Pancreas (tissue), 10 donors: ENCODE measurements around the gene MRM3. TPM values are rescaled to one million over a fixed set of nuclear protein-coding genes. Genes with fewer than 3 reads are reported as not detected.
"Not testable (repeated sequence)": the region's sequence is repeated elsewhere in the genome, so short reads cannot be mapped to it uniquely, and the experiment has no call there.

Source experiments
- ATAC-seq, 4 donors: fragments of 200-7000 bp; cut with Tn5 transposase; one replicate each; pipeline versions ENCODE4 v1.8.0 to v1.9.1; 2020; ENCODE audit warnings: mild to moderate bottlenecking in 4 of 4, moderate library complexity in 4 of 4
- DNase-seq, 6 donors: peaks; one replicate each; pipeline ENCODE4 v3.0.0-alpha.2; 2020
- FAIRE-seq: peaks from 2 replicates; lab custom pipeline; 2012; peaks lifted over from hg19 to GRCh38; lab: Jason Lieb, UNC
- H3K27ac ChIP-seq, 4 donors: fragments of 200-600 bp; sonication (generic); 1 replicate in 3 of 4; 2 replicates in 1 of 4; pipeline versions ENCODE4 v1.5.0 to v1.8.0; 2020
- H3K27me3 ChIP-seq, 4 donors: fragments of 200-600 bp; one replicate each; pipeline ENCODE4 v1.8.0; 2021
- H3K36me3 ChIP-seq, 3 donors: fragments of 200-600 bp; sonication (generic) in 1 of 3; one replicate each; pipeline versions ENCODE4 v1.5.0 to v1.8.0; 2020 to 2021
- H3K4me1 ChIP-seq, 3 donors: fragments of 200-600 bp; one replicate each; pipeline ENCODE4 v1.8.0; 2021
- H3K4me3 ChIP-seq, 4 donors: fragments of 200-600 bp; sonication (generic) in 2 of 4; one replicate each; pipeline versions ENCODE4 v1.5.0 to v1.8.0; 2020 to 2021
- H3K9me3 ChIP-seq, 4 donors: fragments of 200-600 bp; one replicate each; pipeline ENCODE4 v1.8.0; 2021
- WGBS, 2 donors: extraction: QIAGEN DNeasy Blood & Tissue Kit; methylation state at CpG; one replicate each; pipeline ENCODE4 v1.1.7; 2013; 5-methylcytosine and 5-hydroxymethylcytosine counted together
- intact Hi-C, 3 donors: fragments of 100-400 bp; cut with DNase I; formaldehyde crosslinking; loops; one replicate each; pipeline versions ENCODE4 v1.11.1 to v1.14.2; 2022
- polyA plus RNA-seq, 2 donors: library from polyadenylated mRNA; stranded (reverse); fragments of 200-250 nt; gene quantifications; one replicate each; pipeline ENCODE4 v1.2.3, GENCODE V29; 2013
- total RNA-seq, 6 donors: library from RNA; stranded (reverse); fragmentation: NEBNext Ultra II Directional in 4 of 6; extraction: Animal tissue kit (Norgen Biotek cat#: 25700) in 4 of 6; gene quantifications; one replicate each; pipeline versions ENCODE4 v1.2.1 to v1.2.4, GENCODE V29; 2021 to 2023
- TF ChIP-seq, protein P1 (sequence below), 4 donors: fragments of 200-600 bp; sonication (generic) in 3 of 4; IDR thresholded peaks; one replicate each; pipeline versions ENCODE4 v1.5.0 to v1.8.0; 2021; ENCODE audit warnings: antibody characterized with exemption in 4 of 4
- donor health status: healthy with polysubstance abuse.
- donor health status: DM: no; HTN: no; CAD: no; lungs with moderate emphysema.
- donor health status: DM: no; HTN: no; CAD: no.
- donor health status: control.
- donor health status: control.
- donor health status: Bipolar disorder and iron deficiency.
- donor health status: DM: yes; HTN: yes; CAD: no.
- donor health status: DM: no; HTN: no; CAD: no.
- donor health status: DM: no; HTN: no; CAD: no.
- donor health status: DM: yes; HTN: yes; CAD: no.

MRM3 gene
- total and polyA plus RNA-seq, 8 donors = 11.3 to 19.1 (median 13.9) TPM

DNA sequence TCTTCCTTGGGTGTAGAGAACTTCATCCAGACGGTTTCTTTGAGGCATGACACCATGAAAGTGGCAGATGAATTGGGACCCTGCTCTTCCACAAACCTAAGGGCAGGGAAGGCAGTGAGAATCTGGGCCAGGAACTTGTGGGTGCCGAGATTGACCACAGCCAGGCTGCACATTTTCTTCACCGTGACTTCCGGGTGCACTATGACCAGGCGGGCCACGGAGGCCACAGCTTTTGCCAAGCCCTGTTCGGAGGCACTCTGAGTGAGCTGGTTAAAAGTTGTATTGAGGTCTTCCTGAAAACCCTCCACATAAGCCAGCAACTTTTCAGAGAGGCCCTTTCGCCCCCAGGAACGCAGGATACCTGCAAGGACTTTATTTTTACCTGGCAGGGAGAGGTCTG lies 36.0 kb upstream of the MRM3 start:
- Histone ChIP-seq H3K27me3 (no peaks in the 10 kb centered on the region), H3K4me1 (peaks cover 0 to 6% (median 6%) of the 10 kb centered on the region in 3 donors), H3K4me3 (no peak overlapping the region), H3K9me3 (no peaks in the 10 kb centered on the region), H3K36me3 (peaks cover 0 to 31% (median 21%) of the 10 kb centered on the region in 3 donors), H3K27ac (no peak overlapping the region)
- ATAC-seq (no peak), DNase-seq (no peak), FAIRE-seq (no peak)
- intact Hi-C loops = no loop called here
- WGBS, 2 donors = 90 to 94% methylated on average over 9 of the region's 9 CpGs
- TF ChIP-seq, protein P1, sequence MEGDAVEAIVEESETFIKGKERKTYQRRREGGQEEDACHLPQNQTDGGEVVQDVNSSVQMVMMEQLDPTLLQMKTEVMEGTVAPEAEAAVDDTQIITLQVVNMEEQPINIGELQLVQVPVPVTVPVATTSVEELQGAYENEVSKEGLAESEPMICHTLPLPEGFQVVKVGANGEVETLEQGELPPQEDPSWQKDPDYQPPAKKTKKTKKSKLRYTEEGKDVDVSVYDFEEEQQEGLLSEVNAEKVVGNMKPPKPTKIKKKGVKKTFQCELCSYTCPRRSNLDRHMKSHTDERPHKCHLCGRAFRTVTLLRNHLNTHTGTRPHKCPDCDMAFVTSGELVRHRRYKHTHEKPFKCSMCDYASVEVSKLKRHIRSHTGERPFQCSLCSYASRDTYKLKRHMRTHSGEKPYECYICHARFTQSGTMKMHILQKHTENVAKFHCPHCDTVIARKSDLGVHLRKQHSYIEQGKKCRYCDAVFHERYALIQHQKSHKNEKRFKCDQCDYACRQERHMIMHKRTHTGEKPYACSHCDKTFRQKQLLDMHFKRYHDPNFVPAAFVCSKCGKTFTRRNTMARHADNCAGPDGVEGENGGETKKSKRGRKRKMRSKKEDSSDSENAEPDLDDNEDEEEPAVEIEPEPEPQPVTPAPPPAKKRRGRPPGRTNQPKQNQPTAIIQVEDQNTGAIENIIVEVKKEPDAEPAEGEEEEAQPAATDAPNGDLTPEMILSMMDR (IDR thresholded peaks at IDR 0.05) = no peak

DNA sequence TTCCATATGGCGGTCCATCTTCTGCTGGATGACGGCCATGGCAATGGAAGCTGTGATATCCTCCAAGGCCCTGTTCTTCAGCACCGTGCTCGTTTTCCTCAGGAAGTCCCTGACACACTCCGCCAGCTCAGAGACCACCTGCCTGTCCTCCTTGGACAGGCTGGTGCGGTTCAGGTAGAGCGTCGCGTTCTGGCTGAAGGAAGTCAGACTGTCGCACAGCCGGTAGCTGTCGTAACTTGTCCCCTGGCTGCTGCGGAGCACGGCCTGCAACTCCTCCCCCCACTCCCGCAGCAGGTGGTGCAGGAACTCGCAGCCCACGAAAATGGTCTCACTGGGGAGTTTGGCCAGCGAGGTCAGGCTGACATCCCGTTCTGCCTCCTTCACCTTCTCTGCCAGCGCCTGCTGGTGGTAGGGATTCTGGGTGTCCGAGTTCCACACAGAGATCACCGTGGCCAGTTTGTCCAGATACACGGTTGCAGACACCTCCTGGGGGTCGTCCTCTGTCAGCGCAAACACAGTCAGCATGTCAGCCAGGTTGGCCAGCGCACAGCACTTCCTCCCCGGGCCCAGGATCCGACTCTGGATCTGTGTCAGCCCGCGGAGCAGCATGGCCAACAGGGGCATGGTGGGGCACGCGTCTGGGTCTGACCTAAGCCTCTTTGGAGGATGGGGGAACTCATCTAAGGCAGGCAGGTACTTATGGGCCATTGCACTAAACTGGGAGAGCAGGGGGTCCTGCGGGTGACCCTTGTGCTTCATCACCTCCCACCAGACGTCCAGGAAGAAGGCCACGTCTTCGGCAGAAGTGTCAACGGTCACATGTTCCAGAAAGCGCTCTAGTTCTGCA lies 35.1 kb upstream of the MRM3 start:
- no peak for DNase-seq
- no peak for ATAC-seq
- no peak overlapping the region for H3K27ac ChIP-seq
- WGBS, 2 donors = 93 to 94% methylated on average over 38 of the region's 38 CpGs
- intact Hi-C loops = no loop called here
- H3K4me1 ChIP-seq = peaks cover 0 to 7% (median 7%) of the 10 kb centered on the region in 3 donors
- no peak for FAIRE-seq
- TF ChIP-seq, protein P1 (IDR thresholded peaks at IDR 0.05) = no peak
- H3K36me3 ChIP-seq = peaks cover 0 to 31% (median 21%) of the 10 kb centered on the region in 3 donors
- no peak overlapping the region for H3K4me3 ChIP-seq
- no peaks in the 10 kb centered on the region for H3K27me3 ChIP-seq
- no peaks in the 10 kb centered on the region for H3K9me3 ChIP-seq

DNA sequence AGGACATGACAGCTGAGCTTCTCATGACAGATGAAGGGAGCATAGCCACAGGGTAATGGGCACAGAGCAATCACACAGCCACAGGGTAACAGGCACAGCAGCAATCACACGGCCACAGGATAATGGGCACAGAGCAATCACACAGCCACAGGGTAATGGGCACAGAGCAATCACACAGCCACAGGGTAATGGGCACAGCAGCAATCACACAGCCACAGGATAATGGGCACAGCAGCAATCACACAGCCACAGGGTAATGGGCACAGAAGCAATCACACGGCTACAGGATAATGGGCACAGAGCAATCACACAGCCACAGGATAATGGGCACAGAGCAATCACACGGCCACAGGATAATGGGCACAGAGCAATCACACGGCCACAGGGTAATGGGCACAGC lies 33.5 kb upstream of the MRM3 start:
- H3K4me1 ChIP-seq, ATAC-seq, H3K9me3 ChIP-seq, FAIRE-seq, H3K27ac ChIP-seq, intact Hi-C loops, DNase-seq, H3K27me3 ChIP-seq, H3K4me3 ChIP-seq: not testable (repeated sequence)
- peaks cover 0 to 31% (median 21%) of the 10 kb centered on the region in 3 donors for H3K36me3 ChIP-seq
- WGBS, 2 donors = 93 to 97% methylated on average over 4 of the region's 4 CpGs

DNA sequence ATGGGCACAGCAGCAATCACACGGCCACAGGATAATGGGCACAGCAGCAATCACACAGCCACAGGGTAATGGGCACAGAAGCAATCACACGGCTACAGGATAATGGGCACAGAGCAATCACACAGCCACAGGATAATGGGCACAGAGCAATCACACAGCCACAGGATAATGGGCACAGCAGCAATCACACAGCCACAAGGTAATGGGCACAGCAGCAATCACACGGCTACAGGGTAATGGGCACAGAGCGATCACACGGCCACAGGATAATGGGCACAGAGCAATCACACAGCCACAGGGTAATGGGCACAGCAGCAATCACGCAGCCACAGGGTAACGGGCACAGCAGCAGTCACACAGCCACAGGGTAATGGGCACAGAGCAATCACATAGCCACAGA lies 32.8 kb upstream of the MRM3 start:
- peaks cover 0 to 31% (median 21%) of the 10 kb centered on the region in 3 donors for H3K36me3 ChIP-seq
- H3K9me3 ChIP-seq, intact Hi-C loops, H3K4me1 ChIP-seq, H3K27ac ChIP-seq, FAIRE-seq, H3K4me3 ChIP-seq, ATAC-seq, H3K27me3 ChIP-seq, DNase-seq: not testable (repeated sequence)
- WGBS, 2 donors = 85 to 88% methylated on average over 7 of the region's 7 CpGs

DNA sequence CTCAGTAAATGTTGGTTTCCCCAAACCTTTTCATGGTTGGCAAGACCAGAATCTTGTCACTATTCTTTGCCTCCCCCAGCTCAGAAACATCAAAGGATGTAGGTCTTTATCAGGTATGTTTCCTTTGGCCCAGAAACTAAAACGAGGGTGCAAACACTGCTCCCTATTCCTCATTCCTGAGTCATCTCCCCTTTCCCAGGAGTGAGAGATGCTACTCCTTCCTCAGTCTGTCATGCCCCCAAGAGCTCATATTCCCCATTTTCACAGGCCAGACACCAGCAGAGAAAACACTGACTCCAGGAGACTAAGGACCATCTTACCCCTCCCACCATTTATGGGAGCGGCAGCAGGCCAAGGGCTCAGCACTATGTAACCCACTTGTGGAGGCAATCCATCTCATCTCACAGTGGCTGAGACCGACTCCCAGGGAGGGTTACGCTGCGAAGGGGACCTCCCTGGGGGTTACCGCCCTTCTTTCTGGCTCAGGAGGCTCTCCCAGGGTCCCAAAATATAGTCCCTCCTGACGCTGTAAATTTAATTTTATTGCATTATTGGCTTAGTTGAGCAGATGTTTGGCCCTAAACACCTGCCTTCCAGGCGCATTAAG lies 31.6 kb upstream of the MRM3 start:
- no peaks in the 10 kb centered on the region for H3K9me3 ChIP-seq
- H3K27ac ChIP-seq = no peak overlapping the region
- TF ChIP-seq, protein P1 (IDR thresholded peaks at IDR 0.05) = no peak
- H3K36me3 ChIP-seq = peaks cover 0 to 23% (median 12%) of the 10 kb centered on the region in 3 donors
- H3K4me3 ChIP-seq = peak overlapping the region in 3 of 4 donors; percentile 73 to 96 (median 91)
- WGBS, 2 donors = 79 to 80% methylated on average over 8 of the region's 8 CpGs
- H3K4me1 ChIP-seq = peaks cover 0 to 7% (median 7%) of the 10 kb centered on the region in 3 donors
- no peak for DNase-seq
- intact Hi-C loops = no loop called here
- H3K27me3 ChIP-seq = no peaks in the 10 kb centered on the region
- FAIRE-seq = no peak
- ATAC-seq = no peak
